ENCODE measurements around the gene PFKFB3. TPM values are rescaled to one million over a fixed set of nuclear protein-coding genes. Genes with fewer than 3 reads are reported as not detected.
"Not testable (repeated sequence)": the region's sequence is repeated elsewhere in the genome, so short reads cannot be mapped to it uniquely, and the experiment has no call there.

PFKFB3 gene
- total RNA-seq, 1 experiment from 2014 or later = 36.8 TPM

- peaks cover 26% of the 10 kb centered on the region for H3K23me2 ChIP-seq (ENCODE audit: insufficient read length, low read depth, low read length, poor library complexity, severe bottlenecking)
- H3K27ac ChIP-seq (ENCODE audit: insufficient read length, low read depth, low read length) = no peak overlapping the region
- peak; percentile 41 for DNase-seq
These were observed 1.8 kb downstream of the PFKFB3 start for GRCh38 chr10:6204341-6205191.

GRCh38 chr10:6206486-6206885 lies 3.8 kb downstream of the PFKFB3 start:
- H3K9ac ChIP-seq (ENCODE audit: extremely low read depth, insufficient read length, low read length); H3K27me3 ChIP-seq (ENCODE audit: insufficient read depth, low read length); H4K8ac ChIP-seq (replicated peaks; ENCODE audit: insufficient read length, low read depth, low read length); H3K4me2 ChIP-seq (ENCODE audit: insufficient read depth, insufficient read length, low read length); H2AFZ ChIP-seq (ENCODE audit: low read length); H3K27ac Mint-ChIP-seq; H2BK120ac ChIP-seq (ENCODE audit: low read depth, low read length, poor library complexity, severe bottlenecking); H3K79me2 ChIP-seq (ENCODE audit: insufficient read depth, low read length); DNase-seq; H2BK15ac ChIP-seq (ENCODE audit: low read depth, low read length); H2BK12ac ChIP-seq (ENCODE audit: insufficient read length, low read depth, low read length); H3K14ac ChIP-seq (ENCODE audit: insufficient read depth, low read length); H2BK20ac ChIP-seq (ENCODE audit: low read depth, low read length, poor library complexity, severe bottlenecking); H2BK5ac ChIP-seq (ENCODE audit: insufficient read length, low read length); H4K20me1 ChIP-seq (ENCODE audit: control insufficient read depth, insufficient read depth, insufficient read length); H3K27ac ChIP-seq (ENCODE audit: insufficient read length, low read depth, low read length); H2AK5ac ChIP-seq (ENCODE audit: insufficient read length, low read length); H4K5ac ChIP-seq (ENCODE audit: insufficient read length, low read depth, low read length); H3K56ac ChIP-seq (ENCODE audit: insufficient read length, low read depth, low read length); H3K23ac ChIP-seq (ENCODE audit: insufficient read length, low read depth, low read length); H3K4me1 ChIP-seq (ENCODE audit: insufficient read depth, low read length); H3T11ph ChIP-seq (ENCODE audit: low read length); H4K91ac ChIP-seq (ENCODE audit: insufficient read length, low read depth, low read length); H3K79me1 ChIP-seq (ENCODE audit: insufficient read depth, low read depth, low read length, poor library complexity, severe bottlenecking); H3K18ac ChIP-seq (ENCODE audit: insufficient read length, low read depth, low read length); H3K9me3 Mint-ChIP-seq; H3K4me3 Mint-ChIP-seq; H3K9me3 ChIP-seq (ENCODE audit: control insufficient read depth, low read depth, low read length); H3K4ac ChIP-seq (ENCODE audit: low read depth, low read length): not testable (repeated sequence)
- peaks cover 19% of the 10 kb centered on the region for H3K23me2 ChIP-seq (ENCODE audit: insufficient read length, low read depth, low read length, poor library complexity, severe bottlenecking)
- Mint-ChIP-seq H3K27me3 (ENCODE audit: low read depth) (peaks cover 10% of the 10 kb centered on the region), H3K4me1 (peaks cover 28 to 32% of the 10 kb centered on the region in 2 experiments), H3K36me3 (ENCODE audit: insufficient read depth in 1 of 3, low read depth in 3 of 3) (peaks cover 6 to 12% (median 11%) of the 10 kb centered on the region in 3 experiments; a peak in 5 of 7 replicates)
- no CpG with 5 or more reads among the region's 29 CpGs for WGBS (ENCODE audit: extremely low coverage, insufficient read length, low lambda C conversion rate)

More at GRCh38 chr10:6204341-6205191, 1.8 kb downstream of the PFKFB3 start:
- no peak overlapping the region for H3T11ph ChIP-seq (ENCODE audit: low read length)
- no peak overlapping the region for H4K5ac ChIP-seq (ENCODE audit: insufficient read length, low read depth, low read length)
- no peak overlapping the region for H2BK20ac ChIP-seq (ENCODE audit: low read depth, low read length, poor library complexity, severe bottlenecking)
- H3K79me1 ChIP-seq (ENCODE audit: insufficient read depth, low read depth, low read length, poor library complexity, severe bottlenecking) = peaks cover 5% of the 10 kb centered on the region
- no CpG with 5 or more reads among the region's 24 CpGs for WGBS (ENCODE audit: extremely low coverage, insufficient read length, low lambda C conversion rate)
- no peak overlapping the region for H3K4ac ChIP-seq (ENCODE audit: low read depth, low read length)
- H3K9me3 Mint-ChIP-seq = peaks cover 0 to 2% of the 10 kb centered on the region in 2 experiments; a peak in 2 of 5 replicates
- no peak overlapping the region for H4K8ac ChIP-seq (replicated peaks; ENCODE audit: insufficient read length, low read depth, low read length)
- H2BK15ac ChIP-seq (ENCODE audit: low read depth, low read length) = no peak overlapping the region
- peaks cover 6 to 12% (median 11%) of the 10 kb centered on the region in 3 experiments; a peak in 5 of 7 replicates for H3K36me3 Mint-ChIP-seq (ENCODE audit: insufficient read depth in 1 of 3, low read depth in 3 of 3)
- no peak overlapping the region for H2BK5ac ChIP-seq (ENCODE audit: insufficient read length, low read length)
- peaks cover 9% of the 10 kb centered on the region; the same call in 1 of the 2 replicates for H3K79me2 ChIP-seq (ENCODE audit: insufficient read depth, low read length)
- no peak for TF ChIP-seq CTCF (conservative IDR thresholded peaks at IDR 0.05)
- peak overlapping the region in 1 of 3 experiments; percentile 84; a peak in 2 of 7 replicates for H3K27ac Mint-ChIP-seq
- no peaks in the 10 kb centered on the region for H3K9me3 ChIP-seq (ENCODE audit: control insufficient read depth, low read depth, low read length)
- no peaks in the 10 kb centered on the region; the same call in 1 of the 2 replicates for H3K4me1 ChIP-seq (ENCODE audit: insufficient read depth, low read length)
- peak overlapping the region; percentile 77 to 87 for H3K4me3 Mint-ChIP-seq
- H3K4me1 Mint-ChIP-seq = peaks cover 30 to 31% of the 10 kb centered on the region in 2 experiments
- H3K27me3 Mint-ChIP-seq (ENCODE audit: low read depth) = peaks cover 27% of the 10 kb centered on the region
- no peak overlapping the region for H4K91ac ChIP-seq (ENCODE audit: insufficient read length, low read depth, low read length)
- peak overlapping the region; percentile 27 for H3K9ac ChIP-seq (ENCODE audit: extremely low read depth, insufficient read length, low read length)
- H3K14ac ChIP-seq (ENCODE audit: insufficient read depth, low read length) = no peak overlapping the region; the same call in none of the 2 replicates
- no peak overlapping the region for H2AFZ ChIP-seq (ENCODE audit: low read length)
- peak overlapping the region; percentile 50 for H3K4me2 ChIP-seq (ENCODE audit: insufficient read depth, insufficient read length, low read length)
- no peak overlapping the region for H2BK120ac ChIP-seq (ENCODE audit: low read depth, low read length, poor library complexity, severe bottlenecking)
- peaks cover 2% of the 10 kb centered on the region for H4K20me1 ChIP-seq (ENCODE audit: control insufficient read depth, insufficient read depth, insufficient read length)
- no peak overlapping the region for H3K56ac ChIP-seq (ENCODE audit: insufficient read length, low read depth, low read length)
- no peak overlapping the region for H3K18ac ChIP-seq (ENCODE audit: insufficient read length, low read depth, low read length)
- H2AK5ac ChIP-seq (ENCODE audit: insufficient read length, low read length) = no peak overlapping the region
- no peak overlapping the region for H2BK12ac ChIP-seq (ENCODE audit: insufficient read length, low read depth, low read length)
- no peak overlapping the region for H3K23ac ChIP-seq (ENCODE audit: insufficient read length, low read depth, low read length)
- peaks cover 20% of the 10 kb centered on the region for H3K27me3 ChIP-seq (ENCODE audit: insufficient read depth, low read length)

Data from H9 (cell line).